ENCODE data around the gene CYP2A6. TPM values are rescaled to one million over a fixed set of nuclear protein-coding genes. Genes with fewer than 3 reads are reported as not detected.
"Not testable (repeated sequence)": the region's sequence is repeated elsewhere in the genome, so short reads cannot be mapped to it uniquely, and the experiment has no call there.

CYP2A6 gene
- total RNA-seq, 1 donor from 2014 or later: not detected

- no peaks in the 10 kb centered on the region for H3K27me3 ChIP-seq (ENCODE audit: control insufficient read depth, insufficient read depth, low read length)
- no peaks in the 10 kb centered on the region for H3K36me3 ChIP-seq (ENCODE audit: control insufficient read depth, insufficient read depth, low read length)
- H3K4me3 ChIP-seq (ENCODE audit: low read depth, low read length): no peak overlapping the region
- TF ChIP-seq CTCF (IDR thresholded peaks at IDR 0.05; ENCODE audit: insufficient read depth, low read length, poor library complexity, severe bottlenecking): no peak
- no peak for DNase-seq (ENCODE audit: low read depth)
Measured at GRCh38 chr19:40858109-40858508, 7.9 kb upstream of the CYP2A6 start.

DNA sequence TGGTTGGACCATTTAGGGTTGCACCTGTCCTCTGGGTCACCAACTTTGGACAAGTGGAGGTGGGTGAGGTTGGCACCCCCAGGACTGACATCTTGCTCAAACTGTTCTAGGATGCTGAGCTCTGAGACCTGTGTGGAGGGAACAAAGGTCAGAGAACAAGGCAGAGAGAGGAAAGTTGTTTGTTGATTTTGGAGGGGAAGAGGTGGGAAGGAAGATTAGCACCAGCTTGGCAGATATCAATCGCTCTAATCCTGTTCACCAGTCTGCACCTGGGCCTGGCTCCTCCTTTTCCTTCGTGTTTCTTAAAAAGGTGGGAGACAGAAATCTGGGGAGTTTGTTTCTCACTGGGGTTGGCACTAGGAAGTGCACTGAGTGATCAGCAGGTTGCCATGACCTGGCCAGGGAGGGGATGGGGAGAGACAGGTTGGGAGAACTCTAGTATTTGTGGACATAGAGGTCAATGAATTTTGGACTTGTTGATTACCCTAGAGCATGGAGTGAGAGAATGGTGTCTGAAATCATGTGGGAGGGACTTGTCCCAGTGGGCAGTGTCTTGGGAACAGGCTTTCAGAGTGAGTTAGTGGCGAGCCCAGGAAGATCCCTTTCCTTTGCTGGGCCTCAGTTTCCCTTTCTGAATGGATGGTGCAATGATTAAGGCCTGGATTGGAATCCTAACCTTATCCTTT lies 2.4 kb upstream of the CYP2A6 start:
- DNase-seq (ENCODE audit: low read depth); H3K36me3 ChIP-seq (ENCODE audit: control insufficient read depth, insufficient read depth, low read length); H3K4me3 ChIP-seq (ENCODE audit: low read depth, low read length): not testable (repeated sequence)
- peaks cover 11% of the 10 kb centered on the region for H3K27me3 ChIP-seq (ENCODE audit: control insufficient read depth, insufficient read depth, low read length)

GRCh38 chr19:40846722-40847121 lies 3.5 kb downstream of the CYP2A6 start:
- H3K4me3 ChIP-seq (ENCODE audit: low read depth, low read length); DNase-seq (ENCODE audit: low read depth): not testable (repeated sequence)
- peaks cover 11% of the 10 kb centered on the region for H3K27me3 ChIP-seq (ENCODE audit: control insufficient read depth, insufficient read depth, low read length)

DNA sequence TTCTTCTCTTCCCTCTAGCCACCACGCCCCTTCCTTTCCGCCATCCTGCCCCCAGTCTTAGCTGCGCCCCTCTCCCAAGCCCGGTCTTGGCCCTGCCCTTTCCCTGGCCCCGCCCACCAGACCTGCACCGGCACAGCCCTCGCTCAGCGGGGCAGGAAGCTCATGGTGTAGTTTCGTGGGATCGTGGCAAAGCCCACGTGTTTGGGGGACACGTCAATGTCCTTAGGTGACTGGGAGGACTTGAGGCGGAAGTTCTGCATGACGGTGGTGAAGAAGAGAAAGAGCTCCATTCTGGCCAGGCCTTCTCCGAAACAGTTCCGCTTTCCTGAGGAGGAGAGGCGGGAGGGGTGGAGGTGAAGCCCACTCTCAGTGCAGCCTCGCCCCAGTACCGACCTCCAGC lies 6.6 kb downstream of the CYP2A6 start:
- H3K36me3 ChIP-seq (ENCODE audit: control insufficient read depth, insufficient read depth, low read length); H3K27me3 ChIP-seq (ENCODE audit: control insufficient read depth, insufficient read depth, low read length); H3K4me3 ChIP-seq (ENCODE audit: low read depth, low read length); DNase-seq (ENCODE audit: low read depth): not testable (repeated sequence)

More at GRCh38 chr19:40846722-40847121, 3.5 kb downstream of the CYP2A6 start:
- not testable (repeated sequence) for H3K36me3 ChIP-seq (ENCODE audit: control insufficient read depth, insufficient read depth, low read length)

- H3K27me3 ChIP-seq (ENCODE audit: control insufficient read depth, insufficient read depth, low read length); DNase-seq (ENCODE audit: low read depth); H3K36me3 ChIP-seq (ENCODE audit: control insufficient read depth, insufficient read depth, low read length); H3K4me3 ChIP-seq (ENCODE audit: low read depth, low read length): not testable (repeated sequence)
Measured at GRCh38 chr19:40842997-40843652, 7.1 kb downstream of the CYP2A6 start.

GRCh38 chr19:40842012-40842411 lies 8.2 kb downstream of the CYP2A6 start:
- not testable (repeated sequence) for H3K4me3 ChIP-seq (ENCODE audit: low read depth, low read length); H3K27me3 ChIP-seq (ENCODE audit: control insufficient read depth, insufficient read depth, low read length); H3K36me3 ChIP-seq (ENCODE audit: control insufficient read depth, insufficient read depth, low read length); DNase-seq (ENCODE audit: low read depth)

DNA sequence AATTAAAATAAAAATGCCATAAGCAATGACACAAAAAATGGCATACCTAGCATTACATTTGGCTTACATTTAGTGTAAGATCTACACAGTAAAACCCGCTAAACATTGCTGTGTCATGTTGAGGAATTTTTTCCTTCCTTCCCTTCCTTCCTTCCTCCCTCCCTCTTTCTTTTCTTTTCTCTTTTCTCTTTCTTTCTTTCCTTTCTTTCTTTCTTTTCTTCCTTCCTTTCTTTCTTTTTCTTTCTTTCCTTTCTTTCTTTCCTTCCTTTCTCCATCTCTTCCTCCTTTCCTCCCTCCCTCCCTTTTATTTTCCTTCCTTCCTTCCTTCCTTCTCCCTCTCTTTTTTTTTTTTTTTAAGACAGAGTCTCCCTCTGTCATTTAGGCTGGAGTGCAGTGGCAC lies 11.8 kb downstream of the CYP2A6 start:
- DNase-seq (ENCODE audit: low read depth); H3K27me3 ChIP-seq (ENCODE audit: control insufficient read depth, insufficient read depth, low read length); H3K4me3 ChIP-seq (ENCODE audit: low read depth, low read length); H3K36me3 ChIP-seq (ENCODE audit: control insufficient read depth, insufficient read depth, low read length): not testable (repeated sequence)

DNA sequence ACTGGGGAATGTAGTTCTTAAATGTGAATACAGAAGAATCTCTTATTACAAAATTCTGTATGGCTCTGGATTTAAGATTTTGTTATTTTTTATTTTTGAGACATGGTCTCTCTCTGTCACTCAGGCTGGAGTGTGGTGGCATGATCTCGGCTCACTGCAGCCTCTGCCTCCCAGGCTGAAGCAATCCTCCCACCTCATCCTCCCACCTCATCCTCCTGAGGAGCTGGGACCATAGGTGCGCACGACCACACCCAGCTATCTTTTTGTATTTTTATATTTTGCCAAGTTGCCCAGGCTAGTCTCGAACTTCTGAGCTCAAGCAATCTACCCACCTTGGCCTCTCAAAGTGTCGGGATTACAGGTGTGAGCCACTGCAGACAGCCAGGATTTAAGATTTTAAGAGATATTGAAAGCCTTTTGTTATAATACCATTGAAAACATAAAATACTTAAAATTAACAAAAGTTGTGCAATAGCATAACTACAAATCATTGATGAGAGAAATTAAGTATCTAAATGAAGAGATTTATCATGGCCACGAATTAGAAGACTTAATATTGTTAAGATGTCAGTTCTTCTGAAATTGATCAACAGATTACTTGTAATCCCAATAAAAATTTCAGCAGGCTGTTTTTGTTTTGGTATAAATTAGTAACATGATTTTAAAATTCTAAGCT lies 13.4 kb downstream of the CYP2A6 start:
- no peak for TF ChIP-seq CTCF (IDR thresholded peaks at IDR 0.05; ENCODE audit: insufficient read depth, low read length, poor library complexity, severe bottlenecking)
- Histone ChIP-seq H3K36me3 (ENCODE audit: control insufficient read depth, insufficient read depth, low read length) (no peaks in the 10 kb centered on the region), H3K27me3 (ENCODE audit: control insufficient read depth, insufficient read depth, low read length) (no peaks in the 10 kb centered on the region), H3K4me3 (ENCODE audit: low read depth, low read length) (no peak overlapping the region)
- DNase-seq (ENCODE audit: low read depth): no peak

DNA sequence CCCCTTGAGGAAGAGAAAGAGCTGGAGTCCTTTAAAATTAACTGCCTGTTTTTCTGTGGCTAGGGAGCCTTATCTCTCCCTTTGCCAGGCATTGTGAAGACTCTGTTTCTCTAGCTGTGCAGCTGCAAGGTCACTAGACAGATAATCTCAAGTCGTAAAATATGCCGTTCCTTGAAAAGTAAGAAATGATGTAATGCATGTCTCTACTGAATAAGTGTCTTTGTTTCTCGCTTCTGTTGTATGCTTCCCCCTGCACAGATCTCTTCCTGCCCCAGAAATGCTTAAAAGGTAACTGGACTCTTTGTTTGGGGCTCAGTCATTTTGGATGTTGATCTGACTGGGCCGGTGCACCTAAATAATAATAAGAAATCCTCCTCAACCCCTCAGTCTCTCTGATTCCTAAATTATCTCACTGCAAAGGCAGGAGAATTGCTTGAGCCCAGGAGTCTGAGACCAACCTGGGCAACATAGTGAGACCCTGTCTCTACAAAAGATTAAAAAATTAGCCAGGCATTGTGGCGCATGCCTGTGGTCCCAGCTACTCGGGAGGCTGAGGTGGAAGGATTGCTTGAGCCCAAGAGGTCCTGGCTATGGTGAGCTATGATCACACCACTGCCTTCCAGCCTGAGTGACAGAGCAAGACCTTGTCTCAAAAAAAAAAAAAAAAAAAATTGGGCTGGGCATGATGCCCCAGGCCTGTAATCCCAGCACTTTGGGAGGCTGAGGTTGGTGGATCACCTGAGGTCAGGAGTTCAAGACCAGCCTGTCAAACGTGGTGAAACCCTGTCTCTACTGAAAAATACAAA lies 16.3 kb downstream of the CYP2A6 start:
- H3K4me3 ChIP-seq (ENCODE audit: low read depth, low read length); H3K36me3 ChIP-seq (ENCODE audit: control insufficient read depth, insufficient read depth, low read length); DNase-seq (ENCODE audit: low read depth); H3K27me3 ChIP-seq (ENCODE audit: control insufficient read depth, insufficient read depth, low read length): not testable (repeated sequence)

DNA sequence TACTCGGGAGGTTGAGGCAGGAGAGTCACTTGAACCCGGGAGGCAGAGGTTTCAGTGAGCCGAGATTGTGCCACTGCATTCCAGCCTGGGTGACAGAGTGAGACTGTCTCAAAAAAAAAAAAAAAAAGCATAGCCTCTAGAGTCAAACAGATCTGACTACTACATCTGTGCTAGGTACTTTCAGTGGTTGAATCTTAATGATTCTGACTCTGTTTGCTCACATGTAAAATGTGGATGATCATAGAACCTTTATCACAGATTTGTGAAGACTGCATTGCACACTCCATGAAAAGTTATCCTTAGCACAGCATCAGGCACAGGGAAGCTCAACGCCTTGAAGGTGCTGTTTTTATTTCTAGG lies 17.8 kb downstream of the CYP2A6 start:
- DNase-seq (ENCODE audit: low read depth); H3K4me3 ChIP-seq (ENCODE audit: low read depth, low read length); H3K27me3 ChIP-seq (ENCODE audit: control insufficient read depth, insufficient read depth, low read length); H3K36me3 ChIP-seq (ENCODE audit: control insufficient read depth, insufficient read depth, low read length): not testable (repeated sequence)

Measured in kidney epithelial cell (primary cell).